ENCODE data around the gene ATG2A.

GRCh38 chr11:64933213-64933934 lies 16.4 kb upstream of the ATG2A start:
- no peak for TF ChIP-seq CTCF (IDR thresholded peaks at IDR 0.05)
- TF ChIP-seq POLR2A (IDR thresholded peaks at IDR 0.05): no peak
- TF ChIP-seq EP300 (IDR thresholded peaks at IDR 0.05): no peak

Data from stomach (tissue), 4 donors.